ENCODE results near the gene NEDD4L.
"Not testable (repeated sequence)": the region's sequence is repeated elsewhere in the genome, so short reads cannot be mapped to it uniquely, and the experiment has no call there.

NEDD4L gene

GRCh38 chr18:58161659-58162058 is 117.6 kb downstream of the NEDD4L start:
- peak; percentile 26 for DNase-seq

GRCh38 chr18:58162127-58162526 is 118.1 kb downstream of the NEDD4L start:
- DNase-seq, result no peak

- no peak for DNase-seq
Observed at GRCh38 chr18:58163004-58163590, 119.1 kb downstream of the NEDD4L start.

GRCh38 chr18:58166278-58166844 is 122.3 kb downstream of the NEDD4L start:
- DNase-seq, result no peak

- DNase-seq, result no peak
Observed at GRCh38 chr18:58167073-58167472, 123.0 kb downstream of the NEDD4L start.

- no peak for DNase-seq
Observed at GRCh38 chr18:58168221-58168620, 124.2 kb downstream of the NEDD4L start.

GRCh38 chr18:58168993-58169392 is 125.0 kb downstream of the NEDD4L start:
- DNase-seq, result no peak

GRCh38 chr18:58169472-58169871 is 125.4 kb downstream of the NEDD4L start:
- no peak for DNase-seq

- DNase-seq, result not testable (repeated sequence)
Observed at GRCh38 chr18:58170036-58170435, 126.0 kb downstream of the NEDD4L start.

GRCh38 chr18:58172031-58172430 is 128.0 kb downstream of the NEDD4L start:
- DNase-seq, result no peak

GRCh38 chr18:58174285-58174684 is 130.3 kb downstream of the NEDD4L start:
- no peak for DNase-seq

- peak; percentile 26 for DNase-seq
Observed at GRCh38 chr18:58175122-58175785, 131.2 kb downstream of the NEDD4L start.

- peak; percentile 39 for DNase-seq
Observed at GRCh38 chr18:58175786-58176176, 131.8 kb downstream of the NEDD4L start.

GRCh38 chr18:58177004-58177717 is 133.1 kb downstream of the NEDD4L start:
- no peak for DNase-seq

- DNase-seq, result no peak
Observed at GRCh38 chr18:58177896-58178470, 134.0 kb downstream of the NEDD4L start.

- DNase-seq, result no peak
Observed at GRCh38 chr18:58178511-58178910, 134.5 kb downstream of the NEDD4L start.

- DNase-seq, result no peak
Observed at GRCh38 chr18:58180172-58180571, 136.1 kb downstream of the NEDD4L start.

- DNase-seq, result peak; percentile 84
Observed at GRCh38 chr18:58180738-58181353, 136.8 kb downstream of the NEDD4L start.

- no peak for DNase-seq
Observed at GRCh38 chr18:58181988-58182387, 138.0 kb downstream of the NEDD4L start.

- DNase-seq, result peak; percentile 99
Observed at GRCh38 chr18:58183226-58183625, 139.2 kb downstream of the NEDD4L start.

- DNase-seq, result peak; percentile 43
Observed at GRCh38 chr18:58186258-58186948, 142.4 kb downstream of the NEDD4L start.

GRCh38 chr18:58187674-58188073 is 143.6 kb downstream of the NEDD4L start:
- no peak for DNase-seq
